SU-DHL-6 (cell line): ENCODE measurements around the gene FAM81A.
"Not testable (repeated sequence)": the region's sequence is repeated elsewhere in the genome, so short reads cannot be mapped to it uniquely, and the experiment has no call there.

ENCODE experiments used
- CTCF ChIP-seq: fragments of 200-600 bp; sonication (generic); IDR thresholded peaks from one replicate; pipeline ENCODE4 v1.5.1; 2017; ENCODE audit warnings: antibody characterized with exemption, mild to moderate bottlenecking, low read length, moderate library complexity; ENCODE audit not compliant: insufficient read depth, poor library complexity, severe bottlenecking
- EZH2phosphoT487 ChIP-seq: fragments of 200-600 bp; sonication (generic), shearing (Covaris generic); conservative IDR thresholded peaks from 2 replicates; pipeline ENCODE4 v1.6.1; 2018; ENCODE audit warnings: mild to moderate bottlenecking, antibody characterized with exemption, low read length, moderate library complexity, mixed read lengths

- TF ChIP-seq CTCF, EZH2phosphoT487: not testable (repeated sequence)
Measured at GRCh38 chr15:59475161-59475560, 37.2 kb downstream of the FAM81A start.
